Epidermal melanocyte (primary cell): Measurements from ENCODE around the gene FGFRL1.
A peak's percentile ranks its signal among the peaks of the same experiment; 100 is the strongest.
"Not testable (repeated sequence)": the region's sequence is repeated elsewhere in the genome, so short reads cannot be mapped to it uniquely, and the experiment has no call there.

Experiments used
- DNase-seq: peaks from one replicate; pipeline ENCODE4 v3.0.0; 2011; ENCODE audit warnings: low spot score; ENCODE audit not compliant: insufficient read length

The FGFRL1 gene

GRCh38 chr4:1051472-1051871 is 40.0 kb downstream of the FGFRL1 start:
- DNase-seq: no peak

- no peak for DNase-seq
Observed at GRCh38 chr4:1052231-1052671, 40.8 kb downstream of the FGFRL1 start.

- DNase-seq: no peak
Observed at GRCh38 chr4:1053080-1053661, 41.7 kb downstream of the FGFRL1 start.

GRCh38 chr4:1053891-1054290 is 42.5 kb downstream of the FGFRL1 start:
- not testable (repeated sequence) for DNase-seq

GRCh38 chr4:1054696-1055242 is 43.3 kb downstream of the FGFRL1 start:
- not testable (repeated sequence) for DNase-seq

GRCh38 chr4:1055243-1055701 is 43.8 kb downstream of the FGFRL1 start:
- not testable (repeated sequence) for DNase-seq

GRCh38 chr4:1055721-1056590 is 44.5 kb downstream of the FGFRL1 start:
- no peak for DNase-seq

- DNase-seq: no peak
Observed at GRCh38 chr4:1056671-1057402, 45.4 kb downstream of the FGFRL1 start.

- no peak for DNase-seq
Observed at GRCh38 chr4:1057403-1057745, 45.9 kb downstream of the FGFRL1 start.

- DNase-seq: no peak
Observed at GRCh38 chr4:1058198-1058996, 47.0 kb downstream of the FGFRL1 start.

- DNase-seq: no peak
Observed at GRCh38 chr4:1058997-1059665, 47.7 kb downstream of the FGFRL1 start.

- no peak for DNase-seq
Observed at GRCh38 chr4:1060121-1060520, 48.7 kb downstream of the FGFRL1 start.

GRCh38 chr4:1060621-1061020 is 49.2 kb downstream of the FGFRL1 start:
- no peak for DNase-seq

- no peak for DNase-seq
Observed at GRCh38 chr4:1061056-1061700, 49.8 kb downstream of the FGFRL1 start.

GRCh38 chr4:1061760-1062159 is 50.3 kb downstream of the FGFRL1 start:
- DNase-seq: no peak

- no peak for DNase-seq
Observed at GRCh38 chr4:1062419-1062818, 51.0 kb downstream of the FGFRL1 start.

GRCh38 chr4:1065732-1066131 is 54.3 kb downstream of the FGFRL1 start:
- no peak for DNase-seq

GRCh38 chr4:1069394-1069793 is 58.0 kb downstream of the FGFRL1 start:
- DNase-seq: no peak

- peak; percentile 94 for DNase-seq
Observed at GRCh38 chr4:1072830-1073446, 61.5 kb downstream of the FGFRL1 start.
